ENCODE results near the gene GCNT1.

DNA sequence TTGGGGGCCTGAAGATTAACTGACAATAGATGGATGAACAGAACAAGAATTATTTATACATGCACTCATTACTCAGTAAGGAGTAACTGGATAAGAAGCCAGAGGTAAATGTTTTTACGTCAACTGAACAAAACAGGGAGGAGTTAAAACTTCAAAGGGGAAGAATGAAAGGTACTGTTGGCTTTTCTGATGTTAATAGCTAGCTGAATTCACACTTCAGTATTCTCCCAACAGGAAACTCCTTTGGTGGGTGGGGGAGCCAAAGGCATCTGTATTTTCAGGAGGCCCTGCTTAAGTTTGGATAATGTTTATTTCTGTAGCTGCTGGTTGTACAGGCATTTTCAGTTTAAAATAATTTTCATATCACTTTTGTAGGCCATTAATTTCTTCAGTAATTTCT, 41.6 kb upstream of the GCNT1 start:
- TF ChIP-seq, protein P1, sequence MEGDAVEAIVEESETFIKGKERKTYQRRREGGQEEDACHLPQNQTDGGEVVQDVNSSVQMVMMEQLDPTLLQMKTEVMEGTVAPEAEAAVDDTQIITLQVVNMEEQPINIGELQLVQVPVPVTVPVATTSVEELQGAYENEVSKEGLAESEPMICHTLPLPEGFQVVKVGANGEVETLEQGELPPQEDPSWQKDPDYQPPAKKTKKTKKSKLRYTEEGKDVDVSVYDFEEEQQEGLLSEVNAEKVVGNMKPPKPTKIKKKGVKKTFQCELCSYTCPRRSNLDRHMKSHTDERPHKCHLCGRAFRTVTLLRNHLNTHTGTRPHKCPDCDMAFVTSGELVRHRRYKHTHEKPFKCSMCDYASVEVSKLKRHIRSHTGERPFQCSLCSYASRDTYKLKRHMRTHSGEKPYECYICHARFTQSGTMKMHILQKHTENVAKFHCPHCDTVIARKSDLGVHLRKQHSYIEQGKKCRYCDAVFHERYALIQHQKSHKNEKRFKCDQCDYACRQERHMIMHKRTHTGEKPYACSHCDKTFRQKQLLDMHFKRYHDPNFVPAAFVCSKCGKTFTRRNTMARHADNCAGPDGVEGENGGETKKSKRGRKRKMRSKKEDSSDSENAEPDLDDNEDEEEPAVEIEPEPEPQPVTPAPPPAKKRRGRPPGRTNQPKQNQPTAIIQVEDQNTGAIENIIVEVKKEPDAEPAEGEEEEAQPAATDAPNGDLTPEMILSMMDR (conservative IDR thresholded peaks at IDR 0.05; ENCODE audit: low read length) = no peak
- TF ChIP-seq EZH2phosphoT487 (IDR thresholded peaks at IDR 0.05; ENCODE audit: borderline replicate concordance, low read depth, low read length) = no peak
